HG03066 (cell line): ENCODE data around the gene NF2.
"Not testable (repeated sequence)": the region's sequence is repeated elsewhere in the genome, so short reads cannot be mapped to it uniquely, and the experiment has no call there.

ENCODE experiments used
- ATAC-seq: cut with Tn5 transposase; IDR thresholded peaks from one replicate; pipeline ENCODE4 v1.9.1; 2021; ENCODE audit warnings: low read depth; ENCODE audit not compliant: unreplicated experiment

NF2 gene

GRCh38 chr22:29603358-29604075 is at the start of gene NF2:
TSS of gene NF2 (plus strand) at chr22:29603633. CDS start at chr22:29603999, 366 bp downstream.
- ATAC-seq = peak; percentile 94

- no peak for ATAC-seq
Measured at GRCh38 chr22:29555065-29555644, 48.3 kb upstream of the NF2 start.

- ATAC-seq = no peak
Measured at GRCh38 chr22:29559030-29559429, 44.4 kb upstream of the NF2 start.

GRCh38 chr22:29559853-29560252 is 43.6 kb upstream of the NF2 start:
- ATAC-seq = no peak

- no peak for ATAC-seq
Measured at GRCh38 chr22:29563652-29564460, 39.6 kb upstream of the NF2 start.

GRCh38 chr22:29566513-29566912 is 36.9 kb upstream of the NF2 start:
- not testable (repeated sequence) for ATAC-seq

GRCh38 chr22:29567338-29567737 is 36.1 kb upstream of the NF2 start:
- ATAC-seq = no peak

- no peak for ATAC-seq
Measured at GRCh38 chr22:29569011-29569678, 34.3 kb upstream of the NF2 start.

- ATAC-seq = no peak
Measured at GRCh38 chr22:29570456-29570855, 33.0 kb upstream of the NF2 start.

GRCh38 chr22:29570912-29571549 is 32.4 kb upstream of the NF2 start:
- no peak for ATAC-seq

- ATAC-seq = no peak
Measured at GRCh38 chr22:29574762-29575450, 28.5 kb upstream of the NF2 start.

GRCh38 chr22:29578462-29579200 is 24.8 kb upstream of the NF2 start:
- no peak for ATAC-seq

- ATAC-seq = no peak
Measured at GRCh38 chr22:29580200-29580810, 23.1 kb upstream of the NF2 start.

- ATAC-seq = no peak
Measured at GRCh38 chr22:29581799-29582198, 21.6 kb upstream of the NF2 start.

- ATAC-seq = no peak
Measured at GRCh38 chr22:29584975-29585374, 18.5 kb upstream of the NF2 start.

GRCh38 chr22:29586193-29586705 is 17.2 kb upstream of the NF2 start:
- ATAC-seq = not testable (repeated sequence)

GRCh38 chr22:29587938-29588699 is 15.3 kb upstream of the NF2 start:
- no peak for ATAC-seq

GRCh38 chr22:29593923-29594322 is 9.5 kb upstream of the NF2 start:
- ATAC-seq = no peak
